Measurements from ENCODE around the gene NDRG4. TPM values are rescaled to one million over a fixed set of nuclear protein-coding genes. Genes with fewer than 3 reads are reported as not detected.
A peak's percentile ranks its signal among the peaks of the same experiment; 100 is the strongest.

NDRG4 gene
- total RNA-seq, 2 donors from 2014 or later, result 81.9 to 95.9 TPM

DNA sequence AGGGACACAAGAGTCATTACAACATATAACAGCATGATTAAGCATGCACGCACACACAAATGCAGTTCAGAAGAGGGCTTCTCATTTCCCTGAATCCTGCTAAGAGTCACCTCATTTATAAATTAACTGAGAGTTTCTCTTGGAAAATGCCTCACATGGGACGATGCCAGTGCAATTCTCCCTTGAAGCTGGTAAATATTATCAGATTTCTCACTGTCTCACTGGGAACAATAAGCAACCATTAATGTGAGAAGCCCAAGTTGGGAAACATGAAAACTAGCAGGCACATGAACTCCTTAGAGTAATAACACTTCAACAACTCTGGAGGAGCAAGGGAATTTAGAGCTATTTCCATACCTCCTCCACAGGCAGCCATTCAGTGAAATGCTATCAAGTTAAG is 41.8 kb downstream of the NDRG4 start:
- H3K4me3 ChIP-seq (ENCODE audit: low read length), result no peak overlapping the region
- peaks cover 97% of the 10 kb centered on the region for H3K36me3 ChIP-seq (ENCODE audit: control insufficient read depth, insufficient read depth, low read length)
- Mint-ChIP-seq H3K27me3 (ENCODE audit: insufficient read depth) (no peaks in the 10 kb centered on the region), H3K4me1 (no peaks in the 10 kb centered on the region), H3K9me3 (no peaks in the 10 kb centered on the region), H3K4me3 (no peak overlapping the region), H3K27ac (no peak overlapping the region), H3K36me3 (ENCODE audit: low read depth) (peaks cover 89% of the 10 kb centered on the region)
- no peaks in the 10 kb centered on the region for H3K4me1 ChIP-seq (ENCODE audit: control insufficient read depth, insufficient read depth, low read length)
- 92 to 96% methylated on average over 2 of the region's 2 CpGs for WGBS, 2 experiments (ENCODE audit: insufficient coverage in 1 of 2, insufficient read length in 1 of 2)
- no peak for DNase-seq
- H3K27me3 ChIP-seq (ENCODE audit: control insufficient read depth, insufficient read depth, low read length, poor library complexity, severe bottlenecking), result no peaks in the 10 kb centered on the region
- H3K9me3 ChIP-seq (ENCODE audit: control insufficient read depth, low read length), result no peaks in the 10 kb centered on the region
- TF ChIP-seq, protein P1, sequence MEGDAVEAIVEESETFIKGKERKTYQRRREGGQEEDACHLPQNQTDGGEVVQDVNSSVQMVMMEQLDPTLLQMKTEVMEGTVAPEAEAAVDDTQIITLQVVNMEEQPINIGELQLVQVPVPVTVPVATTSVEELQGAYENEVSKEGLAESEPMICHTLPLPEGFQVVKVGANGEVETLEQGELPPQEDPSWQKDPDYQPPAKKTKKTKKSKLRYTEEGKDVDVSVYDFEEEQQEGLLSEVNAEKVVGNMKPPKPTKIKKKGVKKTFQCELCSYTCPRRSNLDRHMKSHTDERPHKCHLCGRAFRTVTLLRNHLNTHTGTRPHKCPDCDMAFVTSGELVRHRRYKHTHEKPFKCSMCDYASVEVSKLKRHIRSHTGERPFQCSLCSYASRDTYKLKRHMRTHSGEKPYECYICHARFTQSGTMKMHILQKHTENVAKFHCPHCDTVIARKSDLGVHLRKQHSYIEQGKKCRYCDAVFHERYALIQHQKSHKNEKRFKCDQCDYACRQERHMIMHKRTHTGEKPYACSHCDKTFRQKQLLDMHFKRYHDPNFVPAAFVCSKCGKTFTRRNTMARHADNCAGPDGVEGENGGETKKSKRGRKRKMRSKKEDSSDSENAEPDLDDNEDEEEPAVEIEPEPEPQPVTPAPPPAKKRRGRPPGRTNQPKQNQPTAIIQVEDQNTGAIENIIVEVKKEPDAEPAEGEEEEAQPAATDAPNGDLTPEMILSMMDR (conservative IDR thresholded peaks at IDR 0.05), result no peak
- no peak overlapping the region for H3K27ac ChIP-seq (ENCODE audit: low read depth, low read length)
- H3K9ac ChIP-seq (ENCODE audit: extremely low read depth, low read length, poor library complexity, severe bottlenecking), result no peak overlapping the region

DNA sequence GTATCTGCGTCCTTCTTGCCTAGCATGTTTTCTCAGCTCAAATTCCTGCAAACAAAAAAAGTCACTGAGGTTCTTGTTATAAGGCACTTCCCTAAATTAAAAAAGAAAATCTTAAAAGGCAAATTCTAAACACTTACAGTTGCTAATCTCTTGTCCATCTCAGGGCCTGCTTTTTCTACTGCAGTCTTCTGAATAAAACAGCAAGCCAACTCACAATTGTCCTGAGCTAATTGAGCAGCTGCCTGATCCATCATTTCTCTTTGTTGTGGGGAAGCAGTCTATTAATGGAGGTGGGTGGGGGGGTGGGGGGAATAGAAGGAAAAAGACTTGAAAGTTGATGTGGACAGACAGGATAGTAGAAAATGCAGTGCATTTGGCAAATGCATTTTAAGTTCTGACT is 42.3 kb downstream of the NDRG4 start:
- no peak overlapping the region for H3K4me3 Mint-ChIP-seq
- no peaks in the 10 kb centered on the region for H3K4me1 ChIP-seq (ENCODE audit: control insufficient read depth, insufficient read depth, low read length)
- peaks cover 89% of the 10 kb centered on the region for H3K36me3 Mint-ChIP-seq (ENCODE audit: low read depth)

DNA sequence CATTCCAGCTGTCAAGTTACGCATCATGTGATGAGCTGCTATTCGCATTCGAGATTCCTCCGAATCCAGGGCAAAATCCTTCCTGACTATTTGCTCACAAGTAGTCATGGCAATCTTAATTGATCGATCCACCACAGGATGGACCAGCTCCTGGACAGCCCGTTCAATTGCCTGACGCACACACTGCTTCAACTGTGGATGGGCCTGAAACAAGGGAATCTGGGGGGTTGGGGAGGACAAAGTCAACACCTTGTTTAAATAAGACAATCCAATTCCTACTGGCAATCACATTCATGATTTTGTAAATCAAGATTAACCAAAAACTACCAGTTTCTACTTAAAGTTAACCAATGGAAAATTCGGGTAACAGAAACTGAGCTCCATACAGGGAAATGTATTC is 43.7 kb downstream of the NDRG4 start:
- Mint-ChIP-seq H3K27ac (no peak overlapping the region), H3K9me3 (no peaks in the 10 kb centered on the region), H3K36me3 (ENCODE audit: low read depth) (peaks cover 88% of the 10 kb centered on the region), H3K4me1 (no peaks in the 10 kb centered on the region), H3K27me3 (ENCODE audit: insufficient read depth) (no peaks in the 10 kb centered on the region), H3K4me3 (no peak overlapping the region)
- Histone ChIP-seq H3K9ac (ENCODE audit: extremely low read depth, low read length, poor library complexity, severe bottlenecking) (no peak overlapping the region), H3K4me1 (ENCODE audit: control insufficient read depth, insufficient read depth, low read length) (no peaks in the 10 kb centered on the region), H3K36me3 (ENCODE audit: control insufficient read depth, insufficient read depth, low read length) (peaks cover 97% of the 10 kb centered on the region), H3K27ac (ENCODE audit: low read depth, low read length) (no peak overlapping the region), H3K27me3 (ENCODE audit: control insufficient read depth, insufficient read depth, low read length, poor library complexity, severe bottlenecking) (no peaks in the 10 kb centered on the region), H3K4me3 (ENCODE audit: low read length) (no peak overlapping the region), H3K9me3 (ENCODE audit: control insufficient read depth, low read length) (no peaks in the 10 kb centered on the region)
- WGBS, 2 experiments (ENCODE audit: insufficient coverage in 1 of 2, insufficient read length in 1 of 2), result 89 to 93% methylated on average over 7 to 8 of the region's 8 CpGs
- TF ChIP-seq, protein P1 (conservative IDR thresholded peaks at IDR 0.05), result no peak
- no peak for DNase-seq

More for the DNA sequence above, 42.3 kb downstream of the NDRG4 start:
- Mint-ChIP-seq H3K9me3 (no peaks in the 10 kb centered on the region), H3K27me3 (ENCODE audit: insufficient read depth) (no peaks in the 10 kb centered on the region), H3K4me1 (no peaks in the 10 kb centered on the region), H3K27ac (no peak overlapping the region)
- Histone ChIP-seq H3K27ac (ENCODE audit: low read depth, low read length) (peak overlapping the region; percentile 12), H3K9me3 (ENCODE audit: control insufficient read depth, low read length) (no peaks in the 10 kb centered on the region), H3K36me3 (ENCODE audit: control insufficient read depth, insufficient read depth, low read length) (peaks cover 97% of the 10 kb centered on the region), H3K4me3 (ENCODE audit: low read length) (no peak overlapping the region), H3K27me3 (ENCODE audit: control insufficient read depth, insufficient read depth, low read length, poor library complexity, severe bottlenecking) (no peaks in the 10 kb centered on the region), H3K9ac (ENCODE audit: extremely low read depth, low read length, poor library complexity, severe bottlenecking) (no peak overlapping the region)
- WGBS, 2 experiments (ENCODE audit: insufficient coverage in 1 of 2, insufficient read length in 1 of 2), result 95 to 100% methylated on average over 1 of the region's 1 CpG
- TF ChIP-seq, protein P1 (conservative IDR thresholded peaks at IDR 0.05), result no peak
- no peak for DNase-seq
